ENCODE measurements around the gene C16orf96.

C16orf96 gene

GRCh38 chr16:4556112-4556511, at the start of gene C16orf96:
C16orf96 (plus strand) TSS chr16:4556340; CDS start chr16:4556490, 150 bp downstream.
- no peak for TF ChIP-seq CTCF (IDR thresholded peaks at IDR 0.05; ENCODE audit: borderline replicate concordance, control extremely low read depth, extremely low read depth, insufficient read depth, missing control alignments)
- in situ Hi-C loops (cut with MboI; ENCODE audit: low sequenced_read_pairs, unreplicated experiment): no loop called here
- DNase-seq (ENCODE audit: low spot score): no peak

GRCh38 chr16:4506450-4506849, 49.7 kb upstream of the C16orf96 start:
- peak; percentile 71 for TF ChIP-seq CTCF (IDR thresholded peaks at IDR 0.05; ENCODE audit: borderline replicate concordance, control extremely low read depth, extremely low read depth, insufficient read depth, missing control alignments)
- peak; percentile 80 for DNase-seq (ENCODE audit: low spot score)
- in situ Hi-C loops (cut with MboI; ENCODE audit: low sequenced_read_pairs, unreplicated experiment): no loop called here

- no peak for TF ChIP-seq CTCF (IDR thresholded peaks at IDR 0.05; ENCODE audit: borderline replicate concordance, control extremely low read depth, extremely low read depth, insufficient read depth, missing control alignments)
- DNase-seq (ENCODE audit: low spot score): no peak
- in situ Hi-C loops (cut with MboI; ENCODE audit: low sequenced_read_pairs, unreplicated experiment): no loop called here
These were observed 48.4 kb upstream of the C16orf96 start for GRCh38 chr16:4507588-4508345.

- TF ChIP-seq CTCF (IDR thresholded peaks at IDR 0.05; ENCODE audit: borderline replicate concordance, control extremely low read depth, extremely low read depth, insufficient read depth, missing control alignments): no peak
- no peak for DNase-seq (ENCODE audit: low spot score)
- in situ Hi-C loops (cut with MboI; ENCODE audit: low sequenced_read_pairs, unreplicated experiment): no loop called here
These were observed 47.3 kb upstream of the C16orf96 start for GRCh38 chr16:4508806-4509205.

- DNase-seq (ENCODE audit: low spot score): no peak
- no peak for TF ChIP-seq CTCF (IDR thresholded peaks at IDR 0.05; ENCODE audit: borderline replicate concordance, control extremely low read depth, extremely low read depth, insufficient read depth, missing control alignments)
- in situ Hi-C loops (cut with MboI; ENCODE audit: low sequenced_read_pairs, unreplicated experiment): no loop called here
These were observed 46.7 kb upstream of the C16orf96 start for GRCh38 chr16:4509420-4509819.

- no peak for TF ChIP-seq CTCF (IDR thresholded peaks at IDR 0.05; ENCODE audit: borderline replicate concordance, control extremely low read depth, extremely low read depth, insufficient read depth, missing control alignments)
- no peak for DNase-seq (ENCODE audit: low spot score)
- in situ Hi-C loops (cut with MboI; ENCODE audit: low sequenced_read_pairs, unreplicated experiment): no loop called here
These were observed 46.0 kb upstream of the C16orf96 start for GRCh38 chr16:4510131-4510530.

All from GM13976 (cell line).